Pulmonary artery endothelial cell (primary cell): ENCODE results near the gene SH2D1B. TPM values are rescaled to one million over a fixed set of nuclear protein-coding genes. Genes with fewer than 3 reads are reported as not detected.
"Not testable (repeated sequence)": the region's sequence is repeated elsewhere in the genome, so short reads cannot be mapped to it uniquely, and the experiment has no call there.

Experiments used
- DNase-seq: peaks from one replicate; pipeline ENCODE4 v3.0.0-alpha.2; 2011; ENCODE audit warnings: low read depth, low spot score
- total RNA-seq: library from RNA; depleted of rRNA; stranded (reverse); fragments of >200 nt; gene quantifications from 2 replicates; pipeline ENCODE4 v1.2.3, GENCODE V29; 2014

Gene SH2D1B, protein sequence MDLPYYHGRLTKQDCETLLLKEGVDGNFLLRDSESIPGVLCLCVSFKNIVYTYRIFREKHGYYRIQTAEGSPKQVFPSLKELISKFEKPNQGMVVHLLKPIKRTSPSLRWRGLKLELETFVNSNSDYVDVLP
- total RNA-seq, result not detected in 2 replicates

DNA sequence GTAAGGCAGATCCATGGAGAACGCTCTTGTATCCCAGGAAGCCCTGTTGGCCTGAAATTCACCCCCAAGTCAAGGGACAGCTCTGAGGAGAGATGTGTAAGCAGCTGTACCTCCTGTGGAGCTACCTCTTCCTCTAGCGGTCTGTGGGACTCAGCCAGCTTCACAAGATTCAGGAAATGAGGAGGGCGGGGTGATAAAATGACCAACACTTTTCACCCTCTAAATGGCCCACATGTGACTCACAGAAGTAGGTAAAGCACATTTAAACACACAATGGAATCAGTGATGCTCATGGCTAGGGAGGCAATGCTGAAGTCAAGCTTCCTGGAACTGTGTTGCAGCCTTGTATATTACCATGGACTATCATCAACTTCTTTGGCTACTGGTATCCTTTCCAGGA lies at the start of gene SH2D1B:
Gene SH2D1B, minus strand, starts transcription at position 135 of the 400 bp plus-strand sequence. Its CDS starts 120 bp downstream, at position 15.
- no peak for DNase-seq

DNA sequence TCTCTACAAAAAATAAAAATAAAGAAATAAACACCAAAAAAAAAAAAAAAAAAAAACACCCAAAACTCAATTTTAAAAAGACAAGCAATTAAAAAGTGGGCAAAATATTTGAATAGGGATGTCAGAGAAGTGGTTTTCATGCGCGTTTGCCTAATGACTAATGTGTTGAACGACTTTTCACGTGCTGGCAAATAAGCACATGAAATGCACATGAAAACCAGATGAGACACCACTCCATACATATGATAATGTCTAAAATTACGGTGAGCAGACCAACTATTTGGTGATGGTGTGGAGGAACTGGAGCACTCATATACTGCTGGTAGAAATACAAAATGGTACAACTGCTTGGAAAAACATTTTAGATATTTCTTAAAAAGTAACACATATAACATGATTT lies 46.3 kb upstream of the SH2D1B start:
- no peak for DNase-seq

DNA sequence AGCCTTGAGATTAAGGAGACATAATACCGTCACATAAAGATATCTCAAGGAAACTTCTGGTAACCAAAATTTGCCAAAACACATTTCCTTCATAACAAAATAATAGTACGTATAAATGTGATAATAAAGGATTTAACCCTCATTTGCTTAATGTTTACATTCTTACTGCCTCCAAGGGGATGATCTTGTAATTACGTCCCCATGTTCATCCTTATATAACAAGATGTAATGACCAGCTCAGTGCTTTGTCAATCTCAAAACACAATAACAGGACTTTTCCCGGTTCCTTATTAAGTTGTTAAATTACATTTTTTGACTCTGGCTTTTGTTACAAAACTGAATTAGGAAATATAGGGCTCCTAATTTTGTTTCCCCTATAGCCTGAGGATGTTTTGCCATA lies 44.4 kb upstream of the SH2D1B start:
- DNase-seq, result no peak

DNA sequence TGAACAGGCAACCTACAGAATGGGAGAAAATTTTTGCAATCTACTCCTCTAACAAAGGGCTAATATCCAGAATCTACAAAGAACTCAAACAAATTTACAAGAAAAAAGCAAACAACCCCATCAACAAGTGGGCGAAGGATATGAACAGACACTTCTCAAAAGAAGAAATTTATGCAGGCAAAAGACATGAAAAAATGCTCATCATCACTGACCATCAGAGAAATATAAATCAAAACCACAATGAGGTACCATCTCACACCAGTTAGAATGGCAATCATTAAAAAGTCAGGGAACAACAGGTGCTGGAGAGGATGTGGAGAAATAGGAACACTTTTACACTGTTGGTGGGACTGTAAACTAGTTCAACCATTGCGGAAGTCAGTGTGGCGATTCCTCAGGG lies 42.4 kb upstream of the SH2D1B start:
- not testable (repeated sequence) for DNase-seq

DNA sequence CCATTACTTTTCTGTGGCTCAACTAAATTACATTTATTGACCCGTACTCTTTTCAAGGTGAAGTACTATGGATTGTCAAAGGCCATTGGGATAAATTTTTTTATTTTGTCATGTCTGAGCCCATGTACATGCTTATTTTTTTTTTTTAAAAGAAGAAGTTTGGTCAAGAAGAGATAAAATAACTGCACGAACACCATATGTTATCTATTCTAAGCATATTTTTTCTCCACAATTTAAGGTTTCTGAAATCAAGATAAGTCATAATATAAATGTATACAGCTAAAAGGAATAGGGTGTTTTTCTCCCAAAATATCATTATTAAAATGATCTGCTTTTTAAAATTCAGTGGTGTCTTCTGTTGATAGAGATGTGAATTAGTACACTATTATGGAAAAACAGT lies 35.0 kb upstream of the SH2D1B start:
- no peak for DNase-seq

DNA sequence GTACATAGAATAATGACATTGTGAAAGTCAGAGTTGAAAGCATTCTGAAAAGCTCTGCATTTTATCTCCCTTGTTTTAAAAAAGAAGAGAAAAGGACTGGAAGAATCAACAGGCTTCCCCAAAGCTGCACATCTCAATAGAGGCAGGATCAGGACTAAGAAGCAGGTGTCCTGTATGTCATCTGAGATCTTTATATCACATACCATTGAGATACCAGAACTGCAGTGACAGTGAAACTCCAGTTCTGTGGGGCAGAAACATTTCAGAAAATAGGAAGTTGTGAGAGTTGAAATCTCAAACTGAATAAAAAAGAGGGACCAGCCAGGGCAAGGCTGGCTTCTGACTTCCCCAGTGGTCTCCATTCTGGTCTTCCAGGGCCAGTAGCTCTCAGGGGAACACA lies 33.0 kb upstream of the SH2D1B start:
- DNase-seq, result no peak

DNA sequence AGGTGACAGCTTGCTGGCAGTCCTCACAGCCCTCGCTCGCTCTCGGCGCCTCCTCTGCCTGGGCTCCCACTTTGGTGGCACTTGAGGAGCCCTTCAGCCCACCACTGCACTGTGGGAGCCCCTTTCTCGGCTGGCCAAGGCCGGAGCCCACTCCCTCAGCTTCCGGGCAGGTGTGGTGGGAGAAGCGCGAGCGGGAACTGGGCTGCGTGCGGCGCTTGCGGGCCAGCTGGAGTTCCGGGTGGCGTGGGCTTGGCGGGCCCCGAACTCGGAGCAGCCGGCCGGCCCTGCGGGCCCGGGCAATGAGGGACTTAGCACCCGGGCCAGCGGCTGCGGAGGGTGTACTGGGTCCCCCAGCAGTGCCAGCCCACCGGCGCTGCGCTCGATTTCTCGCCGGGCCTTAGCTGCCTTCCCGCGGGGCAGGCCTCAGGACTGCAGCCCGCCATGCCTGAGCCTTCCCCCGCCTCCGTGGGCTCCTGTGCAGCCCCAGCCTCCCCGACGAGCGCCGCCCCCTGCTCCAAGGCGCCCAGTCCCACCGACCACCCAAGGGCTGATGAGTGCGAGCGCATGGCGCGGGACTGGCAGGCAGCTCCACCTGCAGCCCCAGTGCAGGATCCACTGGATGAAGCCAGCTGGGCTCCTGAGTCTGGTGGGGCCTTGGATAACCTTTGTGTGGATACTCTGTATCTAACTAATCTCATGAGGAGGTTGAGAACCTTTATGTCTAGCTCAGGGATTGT lies 21.2 kb upstream of the SH2D1B start:
- not testable (repeated sequence) for DNase-seq

DNA sequence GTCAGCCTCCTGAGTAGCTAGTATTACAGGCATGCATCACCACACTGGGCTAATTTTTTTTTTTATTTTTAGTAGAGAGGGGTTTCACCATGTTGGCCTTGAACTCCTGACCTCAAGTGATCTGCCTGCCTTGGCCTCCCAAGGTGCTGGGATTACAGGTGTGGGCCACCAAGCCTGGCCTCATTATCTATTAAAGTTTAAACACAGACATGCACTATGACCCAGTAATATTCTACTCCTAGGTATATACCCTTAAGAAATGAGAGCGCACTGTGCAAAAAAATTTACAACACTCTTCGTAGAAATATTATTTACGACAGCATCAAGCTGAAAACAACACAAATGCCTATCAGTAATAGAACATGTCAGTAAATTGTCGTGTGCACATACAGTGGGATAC lies 18.6 kb upstream of the SH2D1B start:
- no peak for DNase-seq

DNA sequence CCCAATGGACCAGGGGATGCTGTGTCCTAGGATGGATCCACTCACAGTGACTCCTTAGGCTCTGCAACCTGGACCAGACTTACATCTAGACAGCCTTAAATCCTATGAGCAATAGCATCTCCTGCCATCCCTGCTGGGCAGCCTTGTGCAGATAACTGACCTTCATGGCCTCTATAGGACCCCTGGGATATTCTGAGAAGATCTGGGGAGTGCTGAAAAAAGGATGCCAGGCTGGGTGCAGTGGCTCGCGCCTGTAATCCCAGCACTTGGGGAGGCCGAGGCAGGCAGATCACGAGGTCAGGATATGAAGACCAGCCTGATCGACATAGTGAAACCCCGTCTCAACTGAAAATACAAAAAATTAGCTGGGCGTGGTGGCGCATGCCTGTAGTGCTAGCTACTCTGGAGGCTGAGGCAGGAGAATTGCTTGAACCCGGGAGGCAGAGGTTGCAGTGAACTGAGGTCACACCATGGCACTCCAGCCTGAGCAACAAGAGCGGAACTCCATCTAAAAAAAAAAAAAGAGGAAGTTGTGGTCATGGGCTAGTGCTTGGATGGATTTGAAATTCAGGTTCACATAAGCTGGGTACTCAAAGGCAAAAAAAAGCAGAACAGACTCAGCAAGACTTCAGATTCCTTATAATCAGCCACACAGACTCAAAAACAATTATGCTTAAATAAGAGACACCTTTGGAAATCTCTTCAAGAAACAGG lies 10.9 kb upstream of the SH2D1B start:
- DNase-seq, result no peak

DNA sequence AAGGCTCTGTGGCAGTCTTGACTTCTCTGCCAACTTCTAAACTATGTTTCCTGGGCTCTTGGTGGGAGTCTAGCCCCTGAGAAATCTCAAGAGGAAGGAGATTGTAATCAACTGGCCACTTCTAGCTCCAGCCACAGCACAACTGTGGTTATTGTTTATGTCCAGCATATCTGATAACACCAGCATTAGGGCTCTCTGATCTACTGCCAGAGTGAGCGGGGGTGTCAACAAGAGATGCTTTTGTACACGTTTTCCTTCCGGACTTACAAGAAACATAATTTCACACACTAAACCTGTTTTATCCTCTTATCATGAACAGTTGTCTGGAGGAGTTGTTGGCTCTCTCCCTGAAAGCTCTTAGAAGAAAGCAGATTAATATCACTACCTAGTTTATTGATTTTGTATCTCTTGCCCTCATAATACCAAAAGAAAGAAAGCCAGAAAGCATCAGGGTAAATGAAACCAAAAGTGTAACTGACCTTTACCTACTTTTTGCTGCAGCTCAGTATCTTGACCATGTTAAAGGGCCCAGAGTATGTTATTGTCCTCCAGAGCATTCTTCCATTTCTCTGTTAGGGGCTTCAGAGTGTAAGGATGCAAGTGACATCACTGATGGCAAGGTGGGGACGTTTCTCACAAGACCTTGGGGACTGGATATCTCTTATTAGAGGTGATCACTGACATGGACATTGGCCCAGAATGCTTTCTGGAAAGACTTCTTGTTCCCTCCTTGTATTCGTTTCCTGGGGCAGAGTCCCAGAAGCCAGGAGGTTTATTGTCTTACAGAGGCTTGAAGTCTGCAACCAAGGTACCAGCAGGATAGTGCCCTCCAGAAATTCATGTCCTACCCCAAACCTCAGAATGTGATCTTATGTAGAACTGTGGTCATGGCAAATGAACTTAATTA lies 9.6 kb upstream of the SH2D1B start:
- no peak for DNase-seq

DNA sequence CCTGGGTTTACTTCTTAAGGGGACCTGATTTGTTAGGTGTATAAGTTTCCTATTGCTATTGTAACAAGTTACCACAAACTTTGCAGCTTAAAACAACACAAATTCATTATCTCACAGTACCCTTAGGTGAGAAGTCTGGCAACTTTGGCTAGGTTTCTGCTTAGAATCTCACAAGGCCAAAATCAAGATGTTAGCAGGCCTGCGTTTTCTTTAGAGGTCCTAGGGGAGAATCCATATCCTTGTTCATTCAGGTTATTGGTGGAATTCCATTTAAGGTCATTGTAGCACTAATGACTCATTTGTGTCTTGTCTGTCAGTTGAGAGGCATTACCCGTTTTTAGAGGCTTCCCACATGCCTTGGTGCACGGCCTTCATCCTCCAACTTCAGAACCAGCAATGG lies 8.2 kb upstream of the SH2D1B start:
- DNase-seq, result no peak

DNA sequence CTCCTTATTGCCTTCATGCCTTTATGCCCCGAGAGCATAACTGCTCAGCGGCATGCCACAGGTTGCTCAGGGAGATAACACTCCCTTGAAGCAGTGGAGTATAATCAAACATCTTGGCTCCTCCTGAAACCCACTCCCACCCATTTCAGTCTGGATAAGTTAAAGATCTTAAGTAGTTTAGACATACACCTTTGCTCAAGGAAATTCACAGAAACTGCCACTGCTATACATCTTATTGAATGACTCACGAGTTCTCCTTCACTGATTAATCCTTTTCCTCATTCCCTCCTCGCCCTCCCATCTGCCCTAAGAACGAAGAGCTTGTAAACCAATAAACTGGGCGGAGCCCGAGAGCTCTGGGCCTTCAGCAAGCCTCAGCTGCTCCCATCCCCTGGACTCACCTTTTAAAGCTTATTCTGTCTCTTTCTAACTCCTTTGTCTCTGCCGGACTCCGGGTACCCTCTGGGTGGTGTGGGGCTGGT lies 7.6 kb upstream of the SH2D1B start:
- not testable (repeated sequence) for DNase-seq

DNA sequence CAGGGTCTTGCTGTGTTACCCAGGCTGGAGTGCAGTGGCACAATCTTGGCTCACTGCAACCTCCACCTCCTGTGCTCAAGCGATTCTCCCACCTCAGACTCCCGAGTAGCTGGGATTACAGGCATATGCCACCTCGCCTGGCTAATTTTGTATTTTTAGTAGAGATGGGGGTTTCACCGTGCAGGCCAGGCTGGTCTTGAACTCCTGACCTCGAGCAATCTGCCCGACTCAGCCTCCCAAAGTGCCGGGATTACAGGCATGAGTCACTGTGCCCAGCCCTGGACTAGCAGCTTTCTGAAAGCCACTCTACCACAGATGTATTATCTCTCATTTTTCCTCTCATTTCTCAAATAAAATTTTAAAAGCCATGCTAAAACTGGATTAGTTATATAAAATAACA lies 6.6 kb upstream of the SH2D1B start:
- not testable (repeated sequence) for DNase-seq

DNA sequence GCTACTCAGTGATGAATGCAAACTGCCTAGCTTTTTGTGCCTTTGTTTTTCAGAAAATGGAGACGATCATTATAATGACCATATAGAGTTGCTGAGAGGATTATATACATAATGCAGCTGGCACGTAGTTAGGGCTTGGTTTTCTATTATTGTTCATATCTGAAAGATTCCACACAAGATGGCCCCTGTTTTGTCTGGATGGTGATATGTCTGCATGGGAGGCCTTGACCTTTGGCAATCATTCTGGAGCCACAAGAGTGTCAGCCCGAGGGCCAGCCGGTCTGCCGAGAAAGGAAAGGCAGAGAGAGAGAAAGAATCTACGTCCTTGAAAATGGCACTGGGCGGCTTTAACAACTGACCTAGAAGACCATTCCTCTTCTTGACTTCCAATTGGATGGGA lies 5.7 kb upstream of the SH2D1B start:
- no peak for DNase-seq

DNA sequence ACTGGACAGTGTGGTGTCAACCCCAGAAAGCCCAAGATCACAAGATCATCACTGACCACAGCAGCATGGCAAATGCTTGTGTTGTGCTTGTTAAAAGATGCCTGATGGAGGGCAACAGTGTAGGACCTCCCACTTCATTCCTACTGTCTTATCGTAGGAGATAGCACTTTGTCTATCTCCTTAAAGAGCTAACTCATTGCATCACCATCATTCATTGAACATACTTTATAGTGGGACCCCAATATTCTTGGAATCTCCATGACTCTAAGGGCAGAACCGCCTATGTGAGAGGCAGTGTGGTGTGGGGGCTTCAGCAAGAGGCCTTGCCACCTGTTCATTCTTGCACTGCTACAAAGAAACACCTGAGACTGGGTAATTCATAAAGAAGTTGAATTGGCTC lies 5.0 kb upstream of the SH2D1B start:
- no peak for DNase-seq

DNA sequence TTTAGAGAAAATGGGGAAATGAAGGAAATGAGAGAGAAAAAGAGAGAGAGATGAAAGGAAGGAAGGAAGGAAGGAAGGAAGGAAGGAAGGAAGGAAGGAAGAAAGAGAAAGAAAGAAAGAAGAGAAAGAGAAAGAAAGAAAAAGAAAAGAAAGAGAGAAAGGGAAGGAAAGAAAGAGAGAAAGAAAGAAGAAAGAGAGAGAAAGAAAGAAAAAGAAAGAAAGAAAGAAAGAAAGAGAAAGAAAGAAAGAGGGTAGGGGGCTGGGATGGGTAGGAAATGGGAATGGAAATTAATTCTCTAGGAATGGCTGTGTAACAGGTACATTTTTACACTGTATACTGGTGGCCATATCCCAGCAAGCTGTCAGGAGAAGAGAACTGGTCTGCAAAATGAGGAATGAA lies 4.3 kb upstream of the SH2D1B start:
- DNase-seq, result no peak

DNA sequence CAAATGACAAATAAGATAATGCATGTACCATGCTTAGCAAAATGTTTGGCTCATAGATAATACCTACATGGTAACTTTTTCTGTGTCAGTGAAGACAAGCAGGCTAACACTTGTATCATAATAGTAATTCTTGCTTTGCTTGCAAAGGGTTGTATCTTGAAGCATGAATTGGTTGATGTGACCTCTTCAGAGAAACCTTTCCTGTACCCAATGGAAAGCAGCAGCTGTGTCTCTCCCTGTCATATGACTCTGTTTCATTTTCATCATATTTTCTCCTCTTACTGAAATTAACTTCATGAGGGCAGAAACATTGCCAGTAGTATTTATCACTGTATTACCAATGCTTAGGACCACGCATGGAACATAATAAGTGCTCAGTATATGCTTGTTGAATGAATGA lies 4.4 kb downstream of the SH2D1B start:
- no peak for DNase-seq

DNA sequence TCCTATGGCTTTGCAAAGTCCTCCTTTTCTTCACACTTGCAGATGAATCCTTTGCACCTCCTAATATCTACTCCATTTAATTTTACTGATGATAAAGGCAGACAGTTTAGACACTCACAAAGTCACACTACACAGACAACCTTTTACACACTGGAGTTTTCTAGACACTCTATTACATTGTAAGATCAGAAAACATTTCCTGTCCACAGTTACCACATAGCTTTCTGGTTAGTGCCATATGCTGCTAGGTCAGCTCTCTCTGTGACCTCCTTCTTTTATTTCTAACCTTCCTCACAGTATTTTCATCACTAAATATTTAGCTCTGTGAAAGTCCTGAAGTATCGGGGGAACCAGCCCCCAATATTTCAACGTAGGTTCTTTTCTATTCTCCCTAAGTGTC lies 5.1 kb downstream of the SH2D1B start:
- DNase-seq, result no peak

DNA sequence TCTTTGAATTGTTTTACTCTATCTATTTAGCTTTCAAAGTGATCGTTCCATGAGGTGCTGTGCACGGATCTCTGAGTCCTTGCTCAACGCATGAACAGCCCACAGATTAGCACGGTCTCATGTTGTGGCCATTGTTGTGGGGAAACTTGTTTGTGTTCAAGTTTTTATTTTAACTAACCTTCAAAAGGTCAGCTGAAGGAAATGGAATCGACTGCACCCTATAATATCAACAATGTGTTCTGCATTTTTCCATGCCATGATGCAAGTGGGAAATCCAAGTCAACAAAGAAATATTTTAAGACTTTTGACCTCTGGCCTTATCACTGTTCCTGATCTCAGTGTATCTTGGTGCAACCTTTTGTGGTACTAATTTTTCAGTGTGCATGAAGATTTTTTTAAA lies 6.1 kb downstream of the SH2D1B start:
- DNase-seq, result no peak

DNA sequence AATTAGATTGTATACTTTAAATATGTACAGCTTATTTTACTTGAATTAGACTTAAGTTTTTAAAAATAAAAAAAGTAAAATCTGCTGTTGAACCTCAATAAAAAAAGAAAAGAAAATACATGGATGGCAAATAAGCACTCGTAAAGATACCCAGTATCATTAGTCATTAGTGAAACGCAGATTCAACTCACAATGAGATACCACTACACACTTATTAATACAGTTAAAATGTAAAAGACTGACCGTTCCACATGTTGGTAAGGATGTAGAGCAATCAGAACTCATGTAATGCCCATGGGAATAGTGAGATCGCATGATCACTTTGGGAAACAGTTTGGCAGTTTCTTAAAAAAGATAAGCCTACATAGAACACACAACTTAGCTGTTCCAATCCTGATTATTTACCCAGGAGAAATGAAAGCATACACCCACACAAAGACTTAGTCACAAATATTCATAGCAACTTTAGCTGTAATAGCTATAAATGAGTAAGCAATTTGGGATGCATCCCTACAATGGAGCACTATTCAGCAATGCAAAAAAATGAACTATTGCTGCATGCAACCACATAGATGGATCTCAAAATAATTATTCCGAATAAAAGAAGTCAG lies 7.3 kb downstream of the SH2D1B start:
- no peak for DNase-seq

DNA sequence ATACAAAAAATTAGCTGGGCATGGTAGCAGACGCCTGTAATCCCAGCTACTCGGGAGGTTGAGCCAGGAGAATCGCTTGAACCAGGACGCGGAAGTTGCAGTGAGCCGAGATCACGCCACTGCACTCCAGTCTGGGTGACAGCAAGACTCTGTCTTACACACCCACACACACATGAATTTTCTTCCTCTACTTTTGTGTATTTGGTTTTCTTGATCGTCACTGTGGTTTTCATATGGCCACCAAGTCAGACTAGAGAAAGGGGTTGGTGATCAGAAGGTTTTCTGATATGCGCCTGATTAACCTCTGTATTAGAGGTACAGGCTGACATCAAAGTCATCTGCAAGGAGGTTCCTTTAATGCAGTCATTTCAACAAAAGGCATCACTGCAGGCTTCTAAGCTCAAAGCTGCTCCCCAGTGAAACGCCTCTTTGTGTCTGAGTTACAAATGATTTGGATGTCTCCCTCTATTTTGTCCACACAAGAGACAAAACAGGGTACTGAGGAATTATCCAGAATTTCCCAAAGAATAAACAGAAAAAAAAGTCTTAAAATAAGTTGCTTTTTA lies 11.1 kb downstream of the SH2D1B start:
- no peak for DNase-seq
